Brain microvascular endothelial cell (primary cell): ENCODE results near the gene FCHO1.
"Not testable (repeated sequence)": the region's sequence is repeated elsewhere in the genome, so short reads cannot be mapped to it uniquely, and the experiment has no call there.

Experiments
- DNase-seq: peaks from one replicate; pipeline ENCODE4 v3.0.0-alpha.2; 2020
- H3K27ac ChIP-seq: fragments of 250-450 bp; sonication (Bioruptor Pico); 2 replicates; pipeline ENCODE4 v1.5.1; 2020; ENCODE audit warnings: mild to moderate bottlenecking, moderate library complexity
- H3K27me3 ChIP-seq: fragments of 250-450 bp; sonication (Bioruptor Pico); replicated peaks from 2 replicates; pipeline ENCODE4 v1.5.1; 2020; ENCODE audit warnings: mild to moderate bottlenecking
- H3K36me3 ChIP-seq: fragments of 250-450 bp; sonication (Bioruptor Pico); replicated peaks from 2 replicates; pipeline ENCODE4 v1.5.1; 2020; ENCODE audit warnings: mild to moderate bottlenecking
- H3K4me3 ChIP-seq: 2 replicates; pipeline ENCODE4 v1.5.1; 2011; ENCODE audit warnings: low read depth, mild to moderate bottlenecking, control low read depth, low read length, moderate library complexity
- CTCF ChIP-seq: IDR thresholded peaks from 2 replicates; pipeline ENCODE4 v1.5.1; 2011; ENCODE audit warnings: low read depth, mild to moderate bottlenecking, moderate library complexity, low read length, control low read depth, inconsistent platforms; ENCODE audit errors: missing control alignments
- in situ Hi-C: cut with HindIII; loops from 2 replicates; pipeline ENCODE4 v1.10.0; 2017; ENCODE audit warnings: low sequenced_read_pairs, low pct_ligation_motif_present

FCHO1 gene

DNA sequence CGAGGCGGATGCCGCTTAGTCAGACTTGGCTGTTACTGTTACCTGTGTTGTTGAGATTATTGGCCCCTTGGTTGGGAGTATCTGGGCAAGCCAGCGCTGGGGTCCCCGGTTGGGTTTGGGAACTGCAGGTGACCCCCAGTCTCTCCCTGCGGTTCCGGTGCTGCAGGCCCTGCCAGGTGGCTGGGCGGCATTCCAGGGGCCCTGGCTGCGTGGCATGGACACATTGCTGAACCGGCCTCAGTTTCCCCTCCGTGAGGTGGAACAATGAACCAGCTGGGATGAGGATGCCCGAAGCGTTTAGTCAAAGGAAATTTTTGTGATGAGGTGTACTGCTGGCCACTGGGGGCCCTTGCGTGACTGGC lies 44.2 kb downstream of the FCHO1 start:
- Histone ChIP-seq H3K27ac (no peak overlapping the region), H3K27me3 (peaks cover 18% of the 10 kb centered on the region), H3K4me3 (no peak overlapping the region), H3K36me3 (no peaks in the 10 kb centered on the region)
- in situ Hi-C loops, result no loop called here
- DNase-seq, result no peak
- TF ChIP-seq CTCF, result no peak

DNA sequence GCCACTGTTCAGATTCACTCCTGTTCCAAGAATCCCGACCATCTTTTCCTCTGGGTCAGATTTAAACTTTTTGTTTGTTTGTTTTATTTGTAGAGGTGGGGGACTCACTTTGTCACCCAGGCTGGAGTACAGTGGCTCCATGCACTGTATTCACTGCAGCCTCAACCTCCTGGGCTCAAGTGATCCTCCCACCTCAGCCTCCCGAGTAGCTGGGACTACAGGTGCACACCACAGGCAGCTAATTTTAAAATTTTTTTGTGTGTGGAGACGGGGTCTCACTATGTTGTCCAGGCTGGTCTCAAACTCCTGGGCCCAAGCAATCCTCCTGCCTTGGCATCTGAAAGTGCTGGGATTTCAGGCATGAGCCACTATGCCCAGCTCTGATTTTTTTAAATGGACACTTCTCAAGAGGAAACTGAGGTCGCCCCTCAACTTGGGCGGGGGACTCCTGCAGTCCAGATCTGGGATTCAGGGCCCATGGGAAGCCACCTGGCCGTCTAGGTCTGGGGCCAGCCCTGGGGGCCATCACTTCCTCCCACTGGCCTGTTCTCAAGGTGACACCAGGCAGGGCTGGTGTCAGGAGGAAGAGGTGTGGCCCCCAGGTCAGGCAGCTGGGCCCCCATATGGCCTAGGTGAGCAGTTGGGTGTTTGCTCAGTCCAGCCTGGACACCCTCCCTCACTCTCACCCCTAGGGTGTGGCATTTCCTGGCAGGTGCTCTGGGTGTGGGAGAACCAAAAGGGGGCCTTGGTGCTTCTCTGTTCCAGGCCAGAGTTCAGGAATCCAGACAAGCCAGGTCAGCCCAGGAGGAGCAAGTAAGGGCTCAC lies 44.9 kb downstream of the FCHO1 start:
- no peaks in the 10 kb centered on the region for H3K36me3 ChIP-seq
- in situ Hi-C loops, result no loop called here
- DNase-seq, result no peak
- no peak for TF ChIP-seq CTCF
- H3K4me3 ChIP-seq, result no peak overlapping the region
- no peak overlapping the region for H3K27ac ChIP-seq
- peaks cover 18% of the 10 kb centered on the region for H3K27me3 ChIP-seq

- DNase-seq, result no peak
- Histone ChIP-seq H3K36me3 (no peaks in the 10 kb centered on the region), H3K4me3 (no peak overlapping the region), H3K27ac (no peak overlapping the region), H3K27me3 (peaks cover 18% of the 10 kb centered on the region)
- TF ChIP-seq CTCF, result no peak
- in situ Hi-C loops, result no loop called here
Measured at GRCh38 chr19:17796838-17797423, 45.7 kb downstream of the FCHO1 start.

GRCh38 chr19:17797424-17798201 lies 46.3 kb downstream of the FCHO1 start:
- in situ Hi-C loops, result no loop called here
- TF ChIP-seq CTCF, result no peak
- no peak overlapping the region for H3K4me3 ChIP-seq
- no peak overlapping the region for H3K27ac ChIP-seq
- DNase-seq, result no peak
- peaks cover 18% of the 10 kb centered on the region for H3K27me3 ChIP-seq
- no peaks in the 10 kb centered on the region for H3K36me3 ChIP-seq

- DNase-seq, H3K36me3 ChIP-seq, in situ Hi-C loops, H3K4me3 ChIP-seq, H3K27ac ChIP-seq: not testable (repeated sequence)
- H3K27me3 ChIP-seq, result peaks cover 21% of the 10 kb centered on the region
Measured at GRCh38 chr19:17798599-17798998, 47.3 kb downstream of the FCHO1 start.

GRCh38 chr19:17802137-17802858 lies 51.0 kb downstream of the FCHO1 start:
- H3K4me3 ChIP-seq, result no peak overlapping the region
- no peak for DNase-seq
- no peak for TF ChIP-seq CTCF
- in situ Hi-C loops, result no loop called here
- no peak overlapping the region for H3K27ac ChIP-seq
- no peaks in the 10 kb centered on the region for H3K36me3 ChIP-seq
- peaks cover 3% of the 10 kb centered on the region for H3K27me3 ChIP-seq
